SK-N-SH (cell line): ENCODE results near the gene NUSAP1. TPM values are rescaled to one million over a fixed set of nuclear protein-coding genes. Genes with fewer than 3 reads are reported as not detected.
A peak's percentile ranks its signal among the peaks of the same experiment; 100 is the strongest.

Experiments used
- CTCF ChIA-PET: fragments of 300-600, 350-600 bp; formaldehyde crosslinking; extraction: SDS; loops from one replicate; lab custom pipeline; 2021; lab: Yijun Ruan, JAX
- POLR2A ChIA-PET: fragments of 350-600 bp; sonication (Branson Sonifier 250); formaldehyde crosslinking; extraction: SDS; loops from one replicate; lab custom pipeline; 2020; ENCODE audit warnings: antibody characterized with exemption, inconsistent platforms; lab: Yijun Ruan, JAX
- DNase-seq: peaks from one replicate; pipeline ENCODE4 v3.0.0; 2012
- H2AFZ ChIP-seq: fragments of 200-600 bp; sonication (generic); 2 replicates; pipeline ENCODE4 v1.8.1; 2016; ENCODE audit warnings: antibody characterized with exemption, mild to moderate bottlenecking, low read depth
- H3F3A ChIP-seq: fragments of 200-600 bp; sonication (generic); replicated peaks from 2 replicates; pipeline ENCODE3; 2016; ENCODE audit warnings: antibody characterized with exemption, mild to moderate bottlenecking; ENCODE audit not compliant: insufficient read depth
- H3K27ac ChIP-seq, 2 experiments: fragments of 200-500 bp in 1 of 2; fragments of 200-600 bp in 1 of 2; sonication (Bioruptor generic) in 1 of 2; sonication (generic), shearing (Covaris generic) in 1 of 2; 2 replicates each; pipeline versions ENCODE4 v1.5.1 to v1.6.1; 2014 to 2016; ENCODE audit warnings: low read depth in 2 of 2, inconsistent platforms in 1 of 2, low read length in 1 of 2, mild to moderate bottlenecking in 1 of 2, mixed read lengths in 1 of 2
- H3K27me3 ChIP-seq: fragments of 200-600 bp; sonication (generic), shearing (Covaris generic); 2 replicates; pipeline ENCODE4 v1.6.1; 2016; ENCODE audit warnings: mixed run types; ENCODE audit not compliant: insufficient read depth
- H3K36me3 ChIP-seq, 2 experiments: fragments of 200-500 bp in 1 of 2; fragments of 200-600 bp in 1 of 2; sonication (Bioruptor generic) in 1 of 2; sonication (generic) in 1 of 2; replicated peaks in 1 of 2; 2 replicates each; pipeline versions ENCODE3 to v1.5.1; 2014 to 2016; ENCODE audit warnings: low read length in 1 of 2, mild to moderate bottlenecking in 1 of 2; ENCODE audit not compliant: insufficient read depth in 2 of 2, control insufficient read depth in 1 of 2
- H3K4me1 ChIP-seq, 2 experiments: fragments of 200-500 bp in 1 of 2; fragments of 200-600 bp in 1 of 2; sonication (Bioruptor generic) in 1 of 2; sonication (generic), shearing (Covaris generic) in 1 of 2; 2 replicates each; pipeline versions ENCODE4 v1.5.1 to v1.6.1; 2014 to 2016; ENCODE audit warnings: low read depth in 1 of 2, low read length in 1 of 2, mixed run types in 1 of 2; ENCODE audit not compliant: insufficient read depth in 2 of 2, control insufficient read depth in 1 of 2
- H3K4me2 ChIP-seq: fragments of 200-600 bp; sonication (generic), shearing (Covaris generic); 2 replicates; pipeline ENCODE4 v1.6.1; 2017; ENCODE audit warnings: mixed run types
- H3K4me3 ChIP-seq, 2 experiments: fragments of 200-500 bp in 1 of 2; fragments of 200-600 bp in 1 of 2; sonication (Bioruptor generic) in 1 of 2; sonication (generic), shearing (Covaris generic) in 1 of 2; 2 replicates each; pipeline versions ENCODE4 v1.5.1 to v1.8.1; 2014 to 2016; ENCODE audit warnings: low read depth in 2 of 2, inconsistent platforms in 1 of 2, low read length in 1 of 2, mild to moderate bottlenecking in 1 of 2, mixed read lengths in 1 of 2, moderate library complexity in 1 of 2
- H3K79me2 ChIP-seq: fragments of 200-600 bp; sonication (generic); 2 replicates; pipeline ENCODE4 v1.8.1; 2017; ENCODE audit warnings: mild to moderate bottlenecking; ENCODE audit not compliant: insufficient read depth
- H3K9ac ChIP-seq: fragments of 200-600 bp; sonication (generic); 2 replicates; pipeline ENCODE4 v1.6.1; 2017; ENCODE audit warnings: mixed run types
- H3K9me2 ChIP-seq: fragments of 200-600 bp; sonication (generic); 2 replicates; pipeline ENCODE4 v1.6.1; 2017; ENCODE audit warnings: mixed run types
- H3K9me3 ChIP-seq: fragments of 200-600 bp; sonication (generic); 2 replicates; pipeline ENCODE4 v1.6.1; 2017; ENCODE audit warnings: mixed run types, mild to moderate bottlenecking, moderate library complexity
- H4K20me1 ChIP-seq: fragments of 200-600 bp; sonication (generic); 2 replicates; pipeline ENCODE4 v1.6.1; 2017; ENCODE audit warnings: mild to moderate bottlenecking, mixed run types; ENCODE audit not compliant: insufficient read depth
- CHD2 ChIP-seq: fragments of 150-350 bp; IDR thresholded peaks from 2 replicates; pipeline ENCODE4 v1.6.1; 2018; ENCODE audit warnings: low read length; ENCODE audit not compliant: partially characterized antibody
- ELF1 ChIP-seq: IDR thresholded peaks from 2 replicates; pipeline ENCODE4 v1.4.0; 2012
- GATA2 ChIP-seq: sonication (generic); formaldehyde crosslinking; IDR thresholded peaks from 2 replicates; pipeline ENCODE4 v1.5.0; 2020; ENCODE audit warnings: mild to moderate bottlenecking, missing genetic modification reagents
- IRF3 ChIP-seq: fragments of 150-350 bp; IDR thresholded peaks from 2 replicates; pipeline ENCODE4 v1.6.1; 2016; ENCODE audit warnings: mild to moderate bottlenecking, low read depth, low read length
- JUND ChIP-seq: IDR thresholded peaks from 2 replicates; pipeline ENCODE4 v1.4.0; 2012
- MXI1 ChIP-seq: IDR thresholded peaks from 2 replicates; pipeline ENCODE4 v1.6.1; 2012; ENCODE audit warnings: mild to moderate bottlenecking, low read depth, low read length, improper control_type of control experiment
- NRF1 ChIP-seq: IDR thresholded peaks from 2 replicates; pipeline ENCODE4 v1.6.1; 2012; ENCODE audit warnings: low read depth, mild to moderate bottlenecking, low read length
- RCOR1 ChIP-seq: fragments of 150-350 bp; IDR thresholded peaks from 2 replicates; pipeline ENCODE4 v1.6.1; 2017; ENCODE audit warnings: antibody characterized with exemption, low read length
- RXRA ChIP-seq: IDR thresholded peaks from 2 replicates; pipeline ENCODE4 v1.4.0; 2012; ENCODE audit warnings: low read depth, mild to moderate bottlenecking, borderline replicate concordance
- USF2 ChIP-seq: fragments of 150-350 bp; IDR thresholded peaks from 2 replicates; pipeline ENCODE4 v1.6.1; 2017; ENCODE audit warnings: antibody characterized with exemption, low read length, low read depth, borderline replicate concordance
- WGBS: methylation state at CpG from one replicate; pipeline ENCODE4 v1.1.6; 2017; ENCODE audit warnings: low lambda C conversion rate; 5-methylcytosine and 5-hydroxymethylcytosine counted together
- polyA plus RNA-seq, 3 experiments: library from polyadenylated mRNA; depleted of rRNA; stranded (reverse); fragments of >200 nt; gene quantifications; 2 replicates each; pipeline ENCODE4 v1.2.3, GENCODE V29; 2012
- TF ChIP-seq, protein P1 (sequence below): IDR thresholded peaks from 2 replicates; pipeline ENCODE4 v1.4.0; 2012; ENCODE audit warnings: low read depth, borderline replicate concordance
- TF ChIP-seq, protein P2 (sequence below): fragments of 200-600 bp; sonication (generic); IDR thresholded peaks from 2 replicates; pipeline ENCODE4 v1.6.1; 2017; ENCODE audit warnings: antibody characterized with exemption, mild to moderate bottlenecking, moderate library complexity
- TF ChIP-seq, protein P3 (sequence below): IDR thresholded peaks from 2 replicates; pipeline ENCODE4 v1.4.0; 2012; ENCODE audit warnings: low read depth
- TF ChIP-seq, protein P4 (sequence below): IDR thresholded peaks from 2 replicates; pipeline ENCODE4; 2012

Gene NUSAP1
- polyA plus RNA-seq, 1 of the 3 experiments (the other 2 are of a cell fraction), result 41.1 TPM

- no peaks in the 10 kb centered on the region for H3K4me1 ChIP-seq
- no peaks in the 10 kb centered on the region for H3K9me2 ChIP-seq
- H3K4me2 ChIP-seq, result 0 out of 2 replicates have a peak overlapping the region, but pooled peaks have one; percentile 0
- TF ChIP-seq, protein P1, sequence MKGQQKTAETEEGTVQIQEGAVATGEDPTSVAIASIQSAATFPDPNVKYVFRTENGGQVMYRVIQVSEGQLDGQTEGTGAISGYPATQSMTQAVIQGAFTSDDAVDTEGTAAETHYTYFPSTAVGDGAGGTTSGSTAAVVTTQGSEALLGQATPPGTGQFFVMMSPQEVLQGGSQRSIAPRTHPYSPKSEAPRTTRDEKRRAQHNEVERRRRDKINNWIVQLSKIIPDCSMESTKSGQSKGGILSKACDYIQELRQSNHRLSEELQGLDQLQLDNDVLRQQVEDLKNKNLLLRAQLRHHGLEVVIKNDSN, result no peak
- no peak for TF ChIP-seq GATA2 (CRISPR knock-in tag)
- TF ChIP-seq, protein P2, sequence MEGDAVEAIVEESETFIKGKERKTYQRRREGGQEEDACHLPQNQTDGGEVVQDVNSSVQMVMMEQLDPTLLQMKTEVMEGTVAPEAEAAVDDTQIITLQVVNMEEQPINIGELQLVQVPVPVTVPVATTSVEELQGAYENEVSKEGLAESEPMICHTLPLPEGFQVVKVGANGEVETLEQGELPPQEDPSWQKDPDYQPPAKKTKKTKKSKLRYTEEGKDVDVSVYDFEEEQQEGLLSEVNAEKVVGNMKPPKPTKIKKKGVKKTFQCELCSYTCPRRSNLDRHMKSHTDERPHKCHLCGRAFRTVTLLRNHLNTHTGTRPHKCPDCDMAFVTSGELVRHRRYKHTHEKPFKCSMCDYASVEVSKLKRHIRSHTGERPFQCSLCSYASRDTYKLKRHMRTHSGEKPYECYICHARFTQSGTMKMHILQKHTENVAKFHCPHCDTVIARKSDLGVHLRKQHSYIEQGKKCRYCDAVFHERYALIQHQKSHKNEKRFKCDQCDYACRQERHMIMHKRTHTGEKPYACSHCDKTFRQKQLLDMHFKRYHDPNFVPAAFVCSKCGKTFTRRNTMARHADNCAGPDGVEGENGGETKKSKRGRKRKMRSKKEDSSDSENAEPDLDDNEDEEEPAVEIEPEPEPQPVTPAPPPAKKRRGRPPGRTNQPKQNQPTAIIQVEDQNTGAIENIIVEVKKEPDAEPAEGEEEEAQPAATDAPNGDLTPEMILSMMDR, result no peak
- TF ChIP-seq, protein P3, sequence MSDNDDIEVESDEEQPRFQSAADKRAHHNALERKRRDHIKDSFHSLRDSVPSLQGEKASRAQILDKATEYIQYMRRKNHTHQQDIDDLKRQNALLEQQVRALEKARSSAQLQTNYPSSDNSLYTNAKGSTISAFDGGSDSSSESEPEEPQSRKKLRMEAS, result no peak
- TF ChIP-seq NRF1, result no peak
- TF ChIP-seq RXRA, result no peak
- TF ChIP-seq ELF1, result no peak
- no peak for TF ChIP-seq CHD2
- no peak for TF ChIP-seq MXI1
- TF ChIP-seq JUND, result no peak
- no peak for TF ChIP-seq IRF3
- TF ChIP-seq USF2, result no peak
- TF ChIP-seq, protein P4, sequence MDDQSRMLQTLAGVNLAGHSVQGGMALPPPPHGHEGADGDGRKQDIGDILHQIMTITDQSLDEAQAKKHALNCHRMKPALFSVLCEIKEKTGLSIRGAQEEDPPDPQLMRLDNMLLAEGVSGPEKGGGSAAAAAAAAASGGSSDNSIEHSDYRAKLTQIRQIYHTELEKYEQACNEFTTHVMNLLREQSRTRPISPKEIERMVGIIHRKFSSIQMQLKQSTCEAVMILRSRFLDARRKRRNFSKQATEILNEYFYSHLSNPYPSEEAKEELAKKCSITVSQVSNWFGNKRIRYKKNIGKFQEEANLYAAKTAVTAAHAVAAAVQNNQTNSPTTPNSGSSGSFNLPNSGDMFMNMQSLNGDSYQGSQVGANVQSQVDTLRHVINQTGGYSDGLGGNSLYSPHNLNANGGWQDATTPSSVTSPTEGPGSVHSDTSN, result no peak
- no peak for TF ChIP-seq RCOR1
- H3K9me3 ChIP-seq, result no peaks in the 10 kb centered on the region
- H3K27ac ChIP-seq, result no peak overlapping the region
- peaks cover 9% of the 10 kb centered on the region for H3F3A ChIP-seq
- 100% methylated on average over 6 of the region's 6 CpGs for WGBS
- H3K27me3 ChIP-seq, result no peaks in the 10 kb centered on the region
- peaks cover 1 to 4% of the 10 kb centered on the region in 2 experiments for H3K36me3 ChIP-seq
- no peak for DNase-seq
- H3K79me2 ChIP-seq, result peaks cover 89% of the 10 kb centered on the region
- CTCF ChIA-PET, result no interaction called here
- POLR2A ChIA-PET, result no interaction called here
- peak overlapping the region; percentile 10; the same call in 1 of the 2 replicates for H2AFZ ChIP-seq
- H3K9ac ChIP-seq, result no peak overlapping the region
- peaks cover 11% of the 10 kb centered on the region; the same call in 1 of the 2 replicates for H4K20me1 ChIP-seq
- H3K4me3 ChIP-seq, result no peak overlapping the region
These were observed 4.4 kb downstream of the NUSAP1 start for GRCh38 chr15:41337047-41337446.
